ENCODE results near the gene KIF5C.

DNA sequence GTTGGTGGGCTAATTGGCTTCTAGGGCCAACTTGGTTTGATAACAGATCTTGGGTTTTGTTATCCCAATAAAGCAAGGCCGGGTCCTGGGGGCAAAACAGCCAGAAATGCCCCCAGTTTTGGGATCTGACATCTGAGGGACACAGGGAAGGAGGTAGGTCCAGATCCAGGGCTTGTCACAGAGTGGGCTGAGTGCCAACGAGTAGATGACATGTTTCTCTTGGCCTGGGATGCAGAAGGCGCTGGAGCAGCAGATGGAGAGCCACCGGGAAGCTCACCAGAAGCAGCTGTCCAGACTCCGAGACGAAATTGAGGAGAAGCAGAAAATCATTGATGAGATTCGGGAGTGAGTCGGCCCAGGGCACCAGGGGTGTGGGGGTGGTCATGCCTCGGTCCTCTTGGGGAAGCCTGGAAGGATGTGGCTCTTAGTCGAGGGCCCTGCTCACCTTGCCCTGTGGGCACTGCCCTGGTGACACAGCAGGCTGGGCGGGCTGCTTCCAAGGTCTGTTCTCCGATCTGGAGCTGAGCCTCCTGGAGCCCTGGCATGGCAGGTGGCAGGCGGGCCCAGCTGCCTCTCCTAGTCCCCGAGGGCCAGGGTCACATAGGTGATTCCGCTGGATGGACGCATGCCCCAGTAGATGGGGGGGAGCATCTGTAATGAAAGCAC lies 123.3 kb downstream of the KIF5C start:
- TF ChIP-seq CTCF (IDR thresholded peaks at IDR 0.05 in 4 of 5, conservative IDR thresholded peaks at IDR 0.05 in 1 of 5) (no peak), POLR2A (IDR thresholded peaks at IDR 0.05) (no peak)

All from gastrocnemius medialis (tissue), 4 donors.